Urinary bladder (tissue), 4 donors: Measurements from ENCODE around the gene NASP. TPM values are rescaled to one million over a fixed set of nuclear protein-coding genes. Genes with fewer than 3 reads are reported as not detected.

ENCODE experiments used
- DNase-seq: peaks from one replicate; pipeline ENCODE4 v3.0.0-alpha.2; 2015; ENCODE audit errors: extremely low spot score
- H3K27ac ChIP-seq: one replicate; pipeline ENCODE4 v1.5.1; 2013; ENCODE audit warnings: low read depth, mild to moderate bottlenecking, moderate library complexity
- H3K36me3 ChIP-seq: one replicate; pipeline ENCODE4 v1.6.1; 2013; ENCODE audit warnings: mild to moderate bottlenecking, moderate library complexity; ENCODE audit not compliant: insufficient read depth
- H3K4me1 ChIP-seq: one replicate; pipeline ENCODE4 v1.6.1; 2013; ENCODE audit warnings: mild to moderate bottlenecking, moderate library complexity; ENCODE audit not compliant: insufficient read depth
- H3K4me3 ChIP-seq: one replicate; pipeline ENCODE4 v1.5.1; 2013; ENCODE audit warnings: low read depth, low read length
- WGBS: extraction: QIAGEN DNeasy Blood & Tissue Kit; methylation state at CpG from one replicate; pipeline ENCODE4 v1.1.7; 2013; 5-methylcytosine and 5-hydroxymethylcytosine counted together
- polyA plus RNA-seq: library from polyadenylated mRNA; stranded (reverse); fragments of 200-250 nt; gene quantifications from one replicate; pipeline ENCODE4 v1.2.3, GENCODE V29; 2013
- total RNA-seq: library from RNA; depleted of rRNA; stranded (reverse); fragments of >200 nt; gene quantifications from one replicate; pipeline ENCODE4 v1.2.3, GENCODE V29; 2014
- donor health status: healthy with polysubstance abuse.
- donor health status: healthy.

Gene NASP
- total and polyA plus RNA-seq, 2 donors = 76.0 to 115 TPM

DNA sequence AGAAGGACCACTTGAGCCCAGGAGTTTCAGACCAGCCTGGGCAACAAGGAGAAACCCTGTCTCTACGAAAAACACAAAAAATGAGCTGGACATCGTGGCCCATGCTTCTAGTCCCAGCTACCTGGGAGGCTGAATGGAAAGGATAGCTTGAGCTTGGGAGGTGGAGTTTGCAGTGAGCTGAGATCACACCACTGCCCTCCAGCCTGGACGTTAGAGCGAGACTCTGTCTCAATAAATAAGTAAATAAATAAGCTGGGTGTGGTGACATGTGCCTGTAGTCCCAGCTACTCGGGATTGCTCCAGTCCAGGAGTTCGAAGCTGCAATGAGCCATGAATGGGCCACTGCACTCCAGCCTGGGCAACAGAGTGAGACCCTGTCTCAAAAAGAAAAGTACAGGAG is 29.6 kb upstream of the NASP start:
- Histone ChIP-seq H3K4me1 (no peaks in the 10 kb centered on the region), H3K27ac (no peak overlapping the region), H3K36me3 (peaks cover 1% of the 10 kb centered on the region), H3K4me3 (no peak overlapping the region)
- 81% methylated on average over 6 of the region's 6 CpGs for WGBS
- no peak for DNase-seq

GRCh38 chr1:45557422-45557944 is 26.4 kb upstream of the NASP start:
- Histone ChIP-seq H3K36me3 (peaks cover 5% of the 10 kb centered on the region), H3K27ac (no peak overlapping the region), H3K4me3 (no peak overlapping the region), H3K4me1 (no peaks in the 10 kb centered on the region)
- no peak for DNase-seq
- 71% methylated on average over 3 of the region's 3 CpGs for WGBS

- Histone ChIP-seq H3K27ac (no peak overlapping the region), H3K4me3 (no peak overlapping the region), H3K36me3 (peaks cover 5% of the 10 kb centered on the region), H3K4me1 (no peaks in the 10 kb centered on the region)
- DNase-seq = no peak
- 94% methylated on average over 2 of the region's 2 CpGs for WGBS
Observed at GRCh38 chr1:45563843-45564242, 20.0 kb upstream of the NASP start.

- 28% methylated on average over 5 of the region's 5 CpGs for WGBS
- Histone ChIP-seq H3K4me3 (no peak overlapping the region), H3K27ac (no peak overlapping the region), H3K36me3 (peaks cover 5% of the 10 kb centered on the region), H3K4me1 (no peaks in the 10 kb centered on the region)
- no peak for DNase-seq
Observed at GRCh38 chr1:45566722-45567121, 17.1 kb upstream of the NASP start.

- WGBS = 90% methylated on average over 7 of the region's 7 CpGs
- Histone ChIP-seq H3K4me1 (no peaks in the 10 kb centered on the region), H3K27ac (no peak overlapping the region), H3K36me3 (peaks cover 2% of the 10 kb centered on the region), H3K4me3 (no peak overlapping the region)
- DNase-seq = no peak
Observed at GRCh38 chr1:45567911-45568310, 15.9 kb upstream of the NASP start.

DNA sequence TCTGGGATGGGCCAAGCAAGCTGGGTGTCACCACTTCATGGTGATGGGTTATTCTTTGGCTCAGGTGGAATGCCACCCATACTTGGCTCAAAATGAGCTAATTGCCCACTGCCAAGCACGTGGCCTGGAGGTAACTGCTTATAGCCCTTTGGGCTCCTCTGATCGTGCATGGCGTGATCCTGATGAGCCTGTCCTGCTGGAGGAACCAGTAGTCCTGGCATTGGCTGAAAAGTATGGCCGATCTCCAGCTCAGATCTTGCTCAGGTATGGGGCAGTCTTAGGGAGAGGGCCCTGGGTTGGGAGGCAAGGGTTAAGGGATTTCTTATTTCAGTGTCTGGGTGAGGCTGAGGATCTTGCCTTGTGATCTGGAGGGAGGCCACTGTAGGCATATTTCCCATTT is 15.4 kb upstream of the NASP start:
- H3K4me3 ChIP-seq = no peak overlapping the region
- peaks cover 2% of the 10 kb centered on the region for H3K36me3 ChIP-seq
- no peaks in the 10 kb centered on the region for H3K4me1 ChIP-seq
- DNase-seq = no peak
- 79% methylated on average over 4 of the region's 4 CpGs for whole genome bisulfite sequencing
- no peak overlapping the region for H3K27ac ChIP-seq

DNA sequence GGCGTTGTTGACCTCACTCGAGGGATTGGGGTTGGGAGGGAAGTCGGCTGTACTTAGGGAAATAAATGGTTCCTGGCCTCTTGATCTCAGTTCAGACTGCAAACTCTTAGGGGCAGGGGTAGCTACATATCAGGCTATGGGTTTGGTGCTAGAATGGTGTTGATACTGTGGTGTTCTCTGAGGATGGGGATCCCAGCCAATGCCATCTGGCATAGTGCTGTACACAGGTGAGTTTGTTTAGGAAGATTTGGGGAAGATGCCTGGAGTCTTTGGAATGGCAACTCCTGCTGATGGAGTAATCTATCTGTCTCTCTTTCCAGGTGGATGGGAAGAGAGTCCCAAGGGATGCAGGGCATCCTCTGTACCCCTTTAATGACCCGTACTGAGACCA is 14.3 kb upstream of the NASP start:
- WGBS = 41% methylated on average over 4 of the region's 4 CpGs
- no peak for DNase-seq

DNA sequence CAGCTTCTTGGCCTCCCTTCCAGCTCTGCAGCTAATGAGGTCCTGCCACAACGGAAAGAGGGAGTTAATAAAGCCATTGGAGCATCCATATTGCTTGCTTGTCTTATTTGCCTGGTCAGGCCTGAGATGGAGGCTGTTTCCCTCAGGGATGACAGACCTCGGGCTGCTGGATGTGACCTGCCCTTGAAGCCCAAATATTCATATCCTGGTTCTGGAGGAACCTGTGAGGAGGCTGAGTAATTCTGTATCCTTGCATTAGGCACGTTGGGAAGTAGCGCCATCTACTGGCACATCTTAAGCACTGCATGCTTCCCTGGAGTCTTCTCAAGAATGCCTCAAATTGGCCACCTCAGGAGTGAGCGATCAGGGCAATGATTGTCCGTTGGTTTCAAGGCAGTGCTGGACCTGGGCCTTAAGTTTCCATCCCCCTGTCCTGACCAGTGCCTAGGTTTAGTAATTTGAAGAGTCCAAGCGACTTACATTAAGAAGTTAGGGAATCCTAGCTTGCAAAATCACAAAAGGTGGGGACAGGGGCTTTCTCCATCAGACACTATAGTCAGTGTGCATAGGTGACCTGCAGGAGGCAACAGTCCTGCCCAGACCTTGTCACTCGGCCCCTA is 13.8 kb upstream of the NASP start:
- 16% methylated on average over 8 of the region's 8 CpGs for WGBS
- H3K4me3 ChIP-seq = no peak overlapping the region
- H3K36me3 ChIP-seq = peaks cover 2% of the 10 kb centered on the region
- DNase-seq = peak; percentile 32
- no peak overlapping the region for H3K27ac ChIP-seq
- H3K4me1 ChIP-seq = no peaks in the 10 kb centered on the region

More for the DNA sequence above, 14.3 kb upstream of the NASP start:
- no peak overlapping the region for H3K27ac ChIP-seq
- peaks cover 2% of the 10 kb centered on the region for H3K36me3 ChIP-seq
- H3K4me3 ChIP-seq = no peak overlapping the region
- no peaks in the 10 kb centered on the region for H3K4me1 ChIP-seq

DNA sequence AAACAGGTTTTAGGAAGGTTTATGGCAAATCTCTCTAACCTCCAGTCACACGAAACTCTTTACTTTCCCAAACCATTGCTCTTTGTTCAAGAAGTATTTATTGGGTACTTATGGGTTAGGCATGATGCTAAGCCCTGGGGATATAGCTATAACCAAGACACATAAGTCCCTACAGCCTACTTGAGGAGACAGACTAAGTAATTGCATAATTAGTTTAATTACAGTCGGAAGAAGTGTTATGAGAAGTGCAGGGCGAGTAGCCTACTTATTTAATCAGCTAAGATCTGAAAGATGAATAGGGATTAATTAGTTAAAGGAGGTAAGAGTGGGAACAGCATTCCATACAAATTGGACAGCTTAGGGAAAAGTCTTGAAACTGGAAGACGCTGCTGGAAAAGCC is 13.2 kb upstream of the NASP start:
- peaks cover 2% of the 10 kb centered on the region for H3K36me3 ChIP-seq
- no peak overlapping the region for H3K27ac ChIP-seq
- no peak for DNase-seq
- 88% methylated on average over 4 of the region's 4 CpGs for WGBS
- H3K4me3 ChIP-seq = no peak overlapping the region
- H3K4me1 ChIP-seq = no peaks in the 10 kb centered on the region

GRCh38 chr1:45573231-45573804 is 10.5 kb upstream of the NASP start:
- H3K4me1 ChIP-seq = no peaks in the 10 kb centered on the region
- H3K4me3 ChIP-seq = no peak overlapping the region
- no peak for DNase-seq
- H3K36me3 ChIP-seq = peaks cover 2% of the 10 kb centered on the region
- H3K27ac ChIP-seq = no peak overlapping the region
- 53% methylated on average over 3 of the region's 3 CpGs for WGBS

- Histone ChIP-seq H3K4me3 (no peak overlapping the region), H3K27ac (no peak overlapping the region), H3K36me3 (peaks cover 2% of the 10 kb centered on the region), H3K4me1 (no peaks in the 10 kb centered on the region)
- 88% methylated on average over 7 of the region's 7 CpGs for WGBS
- no peak for DNase-seq
Observed at GRCh38 chr1:45574105-45574626, 9.7 kb upstream of the NASP start.

GRCh38 chr1:45583264-45583665 is 576 bp upstream of the NASP start:
- Histone ChIP-seq H3K36me3 (no peaks in the 10 kb centered on the region), H3K4me1 (no peaks in the 10 kb centered on the region), H3K27ac (peak overlapping the region; percentile 63), H3K4me3 (peak overlapping the region; percentile 84)
- under 1% methylated on average over 19 of the region's 19 CpGs for WGBS
- DNase-seq = peak; percentile 95

DNA sequence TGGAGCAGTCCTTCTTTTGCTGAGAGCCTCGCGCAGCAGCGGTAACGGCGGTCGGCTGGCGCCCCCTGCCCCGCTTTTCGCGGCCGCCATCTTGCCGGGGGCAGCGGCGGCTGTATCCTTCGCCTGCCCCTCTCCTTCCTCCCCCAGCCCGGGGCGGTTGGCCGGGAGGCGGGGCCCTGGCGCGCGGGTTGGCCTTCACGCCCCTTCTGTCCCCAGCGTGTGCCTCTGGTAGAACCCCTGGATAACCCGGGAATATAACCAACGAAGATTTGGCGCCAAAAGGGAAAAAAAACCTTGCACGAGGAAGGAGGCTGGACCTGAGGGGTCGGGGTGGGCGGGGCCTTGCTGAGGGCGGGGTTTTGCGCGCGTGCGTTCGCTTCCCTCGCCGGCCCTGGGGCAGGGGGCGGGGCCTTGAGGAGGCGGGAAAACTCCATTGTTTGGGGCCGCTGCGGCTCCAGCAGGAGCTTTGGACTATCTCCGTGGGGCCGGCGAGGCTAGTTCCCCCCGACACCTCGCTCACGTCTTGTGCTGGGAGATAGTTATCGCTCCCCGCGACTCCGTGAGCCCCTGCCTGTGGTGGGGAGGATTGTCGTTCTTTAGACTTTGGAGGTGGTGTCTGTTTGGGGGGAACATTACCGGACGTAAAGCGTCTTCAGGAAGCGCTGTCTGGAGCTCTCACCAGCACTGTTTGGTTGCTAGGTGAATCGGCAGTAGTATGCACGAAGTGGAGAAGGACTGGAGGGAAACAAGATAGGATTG is 689 bp downstream of the NASP start:
- under 1% methylated on average over 59 of the region's 59 CpGs for WGBS
- H3K36me3 ChIP-seq = no peaks in the 10 kb centered on the region

DNA sequence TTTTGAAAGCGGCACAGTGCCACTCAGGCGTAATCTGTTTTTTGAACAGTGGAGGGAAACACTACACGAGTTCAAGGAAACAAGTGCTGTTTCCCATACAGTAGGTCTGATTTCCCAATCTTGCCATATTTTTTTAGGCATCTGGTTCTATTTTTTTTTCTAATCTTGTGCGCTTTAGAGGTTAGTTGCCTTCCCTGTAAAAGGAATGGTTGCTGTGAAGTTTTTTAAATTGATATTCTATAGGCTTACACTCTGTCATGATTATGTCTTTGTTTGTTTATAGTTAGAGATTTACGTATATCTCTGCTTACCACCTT is 1.2 kb downstream of the NASP start:
- Histone ChIP-seq H3K27ac (no peak overlapping the region), H3K4me1 (no peaks in the 10 kb centered on the region), H3K4me3 (peak overlapping the region; percentile 84), H3K36me3 (no peaks in the 10 kb centered on the region)
- WGBS = 3% methylated on average over 5 of the region's 5 CpGs
- no peak for DNase-seq

More for the DNA sequence above, 689 bp downstream of the NASP start:
- peak overlapping the region; percentile 89 for H3K27ac ChIP-seq
- no peaks in the 10 kb centered on the region for H3K4me1 ChIP-seq
- DNase-seq = peak; percentile 77
- peak overlapping the region; percentile 84 for H3K4me3 ChIP-seq
